HG03139 (cell line): ENCODE results near the gene PARD6G.

Experiments
- ATAC-seq: cut with Tn5 transposase; IDR thresholded peaks from one replicate; pipeline ENCODE4 v1.9.1; 2021; ENCODE audit not compliant: unreplicated experiment

Gene PARD6G

GRCh38 chr18:80148326-80149199, 98.8 kb downstream of the PARD6G start:
- ATAC-seq = no peak

- peak; percentile 67 for ATAC-seq
Observed at GRCh38 chr18:80147418-80148325, 99.6 kb downstream of the PARD6G start.

- ATAC-seq = peak; percentile 19
Observed at GRCh38 chr18:80147037-80147417, 100.3 kb downstream of the PARD6G start.

- ATAC-seq = no peak
Observed at GRCh38 chr18:80145196-80145804, 102.0 kb downstream of the PARD6G start.

GRCh38 chr18:80143881-80144280, 103.4 kb downstream of the PARD6G start:
- no peak for ATAC-seq

- ATAC-seq = no peak
Observed at GRCh38 chr18:80140455-80140985, 106.8 kb downstream of the PARD6G start.

- no peak for ATAC-seq
Observed at GRCh38 chr18:80137976-80138375, 109.3 kb downstream of the PARD6G start.

GRCh38 chr18:80137137-80137536, 110.2 kb downstream of the PARD6G start:
- ATAC-seq = no peak

GRCh38 chr18:80136679-80137078, 110.6 kb downstream of the PARD6G start:
- ATAC-seq = no peak

GRCh38 chr18:80135136-80135535, 112.2 kb downstream of the PARD6G start:
- no peak for ATAC-seq

GRCh38 chr18:80133124-80133523, 114.2 kb downstream of the PARD6G start:
- no peak for ATAC-seq

- ATAC-seq = no peak
Observed at GRCh38 chr18:80132180-80132812, 115.0 kb downstream of the PARD6G start.

- ATAC-seq = no peak
Observed at GRCh38 chr18:80130555-80130954, 116.8 kb downstream of the PARD6G start.

GRCh38 chr18:80129672-80130367, 117.5 kb downstream of the PARD6G start:
- no peak for ATAC-seq

GRCh38 chr18:80127635-80128034, 119.7 kb downstream of the PARD6G start:
- no peak for ATAC-seq

GRCh38 chr18:80126797-80127196, 120.5 kb downstream of the PARD6G start:
- ATAC-seq = no peak

GRCh38 chr18:80124131-80124530, 123.2 kb downstream of the PARD6G start:
- ATAC-seq = no peak

- no peak for ATAC-seq
Observed at GRCh38 chr18:80120932-80121331, 126.4 kb downstream of the PARD6G start.

GRCh38 chr18:80119111-80119510, 128.2 kb downstream of the PARD6G start:
- no peak for ATAC-seq

- no peak for ATAC-seq
Observed at GRCh38 chr18:80115035-80115434, 132.3 kb downstream of the PARD6G start.
